ENCODE data around the gene LRRC36.

LRRC36 gene, protein sequence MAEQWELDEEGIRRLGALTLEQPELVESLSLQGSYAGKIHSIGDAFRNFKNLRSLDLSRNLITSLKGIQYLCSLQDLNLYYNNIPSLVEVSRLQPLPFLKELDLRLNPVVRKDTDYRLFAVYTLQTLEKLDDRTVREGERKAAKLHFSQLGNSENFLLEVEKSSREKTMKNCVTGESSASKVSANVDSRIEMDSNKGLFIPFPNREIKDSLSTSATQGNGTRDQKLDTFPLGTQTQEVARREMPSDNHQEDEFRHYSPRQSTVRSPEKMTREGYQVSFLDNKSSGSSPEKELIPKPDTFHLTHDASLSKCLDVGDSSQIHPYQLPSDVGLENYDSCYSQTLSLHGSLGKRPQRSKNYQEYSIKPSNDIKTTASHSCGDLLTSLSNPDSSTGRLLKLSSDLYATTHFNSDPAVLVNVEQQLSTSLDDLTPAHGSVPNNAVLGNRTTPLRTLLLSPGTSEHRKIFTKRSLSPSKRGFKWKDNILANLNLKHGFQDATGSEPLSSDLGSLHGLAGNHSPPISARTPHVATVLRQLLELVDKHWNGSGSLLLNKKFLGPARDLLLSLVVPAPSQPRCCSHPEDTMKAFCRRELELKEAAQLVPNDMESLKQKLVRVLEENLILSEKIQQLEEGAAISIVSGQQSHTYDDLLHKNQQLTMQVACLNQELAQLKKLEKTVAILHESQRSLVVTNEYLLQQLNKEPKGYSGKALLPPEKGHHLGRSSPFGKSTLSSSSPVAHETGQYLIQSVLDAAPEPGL

DNA sequence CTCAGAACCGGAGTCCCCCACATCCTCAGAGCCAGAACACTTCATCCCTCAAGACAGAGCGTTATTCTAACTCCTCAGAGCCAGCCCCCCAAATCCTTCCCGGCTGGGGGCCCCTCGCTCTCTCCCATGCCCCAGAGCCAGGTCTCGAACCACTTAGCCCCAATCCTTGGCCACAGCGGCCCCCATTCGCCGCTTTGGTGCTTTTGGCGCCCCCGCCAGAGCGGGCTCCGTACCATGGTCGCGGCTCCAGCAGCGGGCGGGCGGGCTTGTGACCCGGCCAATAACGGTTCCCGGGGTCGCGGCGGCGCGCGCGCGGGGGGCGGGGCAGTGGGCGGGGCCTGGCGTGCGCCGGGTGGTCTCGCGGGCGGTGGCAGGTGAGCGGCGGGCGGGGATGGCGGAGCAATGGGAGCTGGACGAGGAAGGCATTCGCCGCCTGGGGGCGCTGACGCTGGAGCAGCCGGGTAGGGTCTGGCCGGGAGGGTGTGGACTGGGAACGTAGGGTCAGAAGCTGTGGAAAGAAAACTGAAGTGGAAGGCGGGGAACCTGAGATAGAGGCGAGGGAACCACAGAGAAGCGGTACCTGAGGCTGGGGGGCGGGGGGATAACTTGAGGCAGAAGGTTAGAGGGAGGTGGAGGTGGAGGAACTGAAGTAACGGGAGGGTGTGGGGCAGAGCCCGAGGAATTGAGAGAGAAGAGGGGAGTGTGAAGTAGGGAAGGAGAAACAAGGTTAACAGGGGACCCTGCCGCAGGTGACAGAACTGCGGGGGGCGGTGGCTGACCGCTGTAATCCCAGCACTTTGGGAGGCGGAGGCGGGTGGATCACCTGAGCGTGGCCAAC, at the start of gene LRRC36, which contains the start of gene KCTD19:
Gene LRRC36, plus strand, starts transcription at position 344 of the 838 bp plus-strand sequence. Its CDS starts 48 bp downstream, at position 392.
Gene KCTD19, minus strand, starts transcription at position 270 of the 838 bp plus-strand sequence. Its CDS starts 34 bp downstream, at position 236.
- DNase-seq (ENCODE audit: extremely low read depth in 1 of 2, low read depth in 1 of 2) = peak; percentile 68 to 77

DNA sequence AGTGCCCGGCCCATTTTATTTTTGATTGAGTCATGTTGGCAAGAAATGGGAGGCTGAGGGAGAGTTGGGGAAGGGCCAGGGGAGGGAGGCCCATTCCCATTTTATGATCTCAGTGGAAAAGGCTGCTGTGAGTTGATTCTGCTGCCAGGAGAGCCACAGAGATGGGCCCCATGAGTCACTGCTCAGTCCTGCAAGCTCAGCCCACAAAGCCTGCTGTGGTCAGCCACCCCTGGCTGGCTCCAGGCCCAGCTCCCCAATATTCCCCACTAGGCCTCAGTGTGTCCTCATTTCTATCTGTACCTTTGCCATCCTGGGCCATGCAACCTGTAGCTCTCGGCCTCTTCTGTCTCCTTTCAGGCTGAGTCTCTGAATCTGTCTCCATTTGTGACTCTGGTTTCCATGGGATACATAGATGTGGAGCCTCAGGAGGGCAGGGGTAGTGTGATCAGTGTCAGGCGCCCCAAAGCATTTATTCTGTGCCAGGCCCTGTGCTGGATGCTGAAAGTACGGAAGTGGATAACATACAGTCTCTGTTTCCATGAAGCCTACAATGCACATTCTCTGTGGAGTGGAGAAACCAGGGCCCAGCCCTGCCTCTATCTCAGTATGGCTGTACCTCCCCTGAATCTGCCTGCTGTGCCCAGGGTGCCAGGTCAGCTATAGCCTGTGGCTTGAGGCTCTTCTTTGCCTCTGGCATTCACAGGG, 49.2 kb upstream of the LRRC36 start:
- peak in 1 of 2 donors; percentile 42 for DNase-seq (ENCODE audit: extremely low read depth in 1 of 2, low read depth in 1 of 2)

DNA sequence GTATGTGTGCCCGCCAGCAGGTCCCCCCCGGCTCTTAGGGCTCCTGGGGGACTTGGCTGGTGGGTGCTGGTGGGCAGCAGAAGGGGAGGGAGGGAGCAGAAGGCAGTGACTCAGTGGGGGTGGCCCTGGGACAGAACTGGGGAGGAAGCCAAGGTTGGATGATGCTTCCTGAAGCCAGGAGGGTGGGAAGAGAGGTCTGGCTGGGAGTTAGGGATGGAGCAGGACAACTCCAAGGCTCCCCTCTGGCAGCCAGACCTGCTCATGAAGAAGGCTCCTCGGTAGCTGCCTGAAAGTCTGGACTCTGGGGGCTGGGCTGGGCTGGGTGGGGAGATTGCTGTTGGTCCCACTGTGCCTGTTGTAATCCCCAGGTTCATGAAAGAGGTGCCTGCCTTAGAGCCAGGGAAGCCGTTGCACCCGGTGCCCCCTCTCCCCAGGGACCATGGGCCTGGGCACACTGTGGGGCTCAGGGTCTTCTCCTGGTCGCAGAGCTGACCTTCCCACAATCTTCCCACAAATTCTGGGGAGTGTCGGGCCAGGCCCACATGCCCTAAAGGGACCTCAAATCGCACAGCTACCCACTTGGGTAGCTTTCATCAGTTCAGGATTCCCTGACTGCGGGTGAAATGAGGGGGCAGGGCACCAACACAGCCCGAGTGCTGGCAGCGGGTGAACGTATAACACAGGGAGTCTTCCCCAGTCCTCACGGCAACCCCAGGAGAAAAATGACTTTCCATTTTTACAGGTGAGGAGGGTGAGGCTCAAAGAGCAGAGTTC, 48.4 kb upstream of the LRRC36 start:
- DNase-seq (ENCODE audit: extremely low read depth in 1 of 2, low read depth in 1 of 2) = no peak

DNA sequence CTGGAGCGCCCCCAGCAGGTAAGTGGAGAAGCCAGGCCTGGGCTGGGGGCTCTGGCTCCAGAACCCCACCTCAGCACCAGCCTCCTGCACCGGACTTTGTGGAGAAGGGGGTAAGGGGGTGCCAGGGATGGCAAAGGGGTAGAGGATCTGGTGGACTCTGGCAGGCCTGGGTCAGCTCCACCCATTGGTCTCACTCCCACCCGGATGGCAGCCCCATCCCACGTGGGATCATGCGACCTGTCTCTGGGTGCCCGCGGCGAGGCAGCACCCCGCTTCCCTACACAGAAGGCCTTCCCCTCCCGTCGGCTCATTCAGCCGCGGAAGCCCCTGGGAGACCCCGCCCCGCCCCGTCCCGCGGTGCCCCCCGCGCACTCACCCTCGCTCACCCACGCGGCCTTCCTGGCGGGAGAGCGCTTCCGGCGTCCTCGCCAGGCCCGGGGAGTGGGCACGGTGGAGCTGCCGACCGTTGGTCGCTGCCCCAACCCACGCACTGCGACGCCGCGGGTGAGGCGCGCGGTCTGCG, 47.8 kb upstream of the LRRC36 start:
- DNase-seq (ENCODE audit: extremely low read depth in 1 of 2, low read depth in 1 of 2) = peak in 1 of 2 donors; percentile 45

DNA sequence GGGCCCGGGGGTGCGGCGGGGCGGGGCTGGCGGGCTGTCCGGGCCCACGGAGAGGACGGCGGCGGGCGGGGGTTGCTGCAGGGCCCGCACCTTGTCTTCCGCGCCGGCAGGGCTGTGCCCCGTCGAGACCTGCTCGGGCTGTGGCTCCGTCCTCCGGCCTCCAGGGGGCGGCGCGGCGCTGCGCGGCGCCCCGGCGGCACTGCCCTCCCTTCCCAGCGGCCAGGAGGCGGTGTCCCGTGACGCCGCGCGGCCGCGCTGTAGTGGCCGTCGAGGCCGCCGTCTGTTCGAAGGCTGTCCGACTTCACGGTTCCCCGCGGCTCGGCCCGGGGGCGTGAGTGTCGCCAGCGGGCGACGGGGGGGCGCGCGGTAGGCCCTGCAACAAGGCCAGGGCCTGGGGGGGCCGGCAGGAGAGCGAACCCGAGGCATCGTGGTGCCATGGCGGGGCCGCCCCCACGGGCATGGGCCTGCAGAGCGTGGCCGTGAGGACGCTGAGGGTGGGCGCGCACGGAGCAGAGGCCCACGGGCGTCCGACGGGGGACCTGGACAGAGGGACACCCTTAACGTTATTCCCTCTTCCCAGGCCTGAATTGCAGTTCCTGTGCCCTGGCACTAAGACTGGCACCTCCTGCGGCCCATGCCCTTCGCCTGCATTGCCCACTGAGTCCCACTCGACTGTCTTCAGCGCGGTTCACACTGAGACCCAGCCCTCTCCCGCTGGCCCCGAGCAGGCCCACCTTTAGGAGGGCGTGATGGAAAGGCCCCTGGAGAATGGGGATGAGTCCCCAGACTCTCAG, 47.1 kb upstream of the LRRC36 start, which contains the start of gene PLEKHG4:
Gene PLEKHG4, plus strand, starts transcription at position 237 of the 794 bp plus-strand sequence. Its CDS starts 513 bp downstream, at position 750.
- peak; percentile 70 for DNase-seq (ENCODE audit: extremely low read depth in 1 of 2, low read depth in 1 of 2)

DNA sequence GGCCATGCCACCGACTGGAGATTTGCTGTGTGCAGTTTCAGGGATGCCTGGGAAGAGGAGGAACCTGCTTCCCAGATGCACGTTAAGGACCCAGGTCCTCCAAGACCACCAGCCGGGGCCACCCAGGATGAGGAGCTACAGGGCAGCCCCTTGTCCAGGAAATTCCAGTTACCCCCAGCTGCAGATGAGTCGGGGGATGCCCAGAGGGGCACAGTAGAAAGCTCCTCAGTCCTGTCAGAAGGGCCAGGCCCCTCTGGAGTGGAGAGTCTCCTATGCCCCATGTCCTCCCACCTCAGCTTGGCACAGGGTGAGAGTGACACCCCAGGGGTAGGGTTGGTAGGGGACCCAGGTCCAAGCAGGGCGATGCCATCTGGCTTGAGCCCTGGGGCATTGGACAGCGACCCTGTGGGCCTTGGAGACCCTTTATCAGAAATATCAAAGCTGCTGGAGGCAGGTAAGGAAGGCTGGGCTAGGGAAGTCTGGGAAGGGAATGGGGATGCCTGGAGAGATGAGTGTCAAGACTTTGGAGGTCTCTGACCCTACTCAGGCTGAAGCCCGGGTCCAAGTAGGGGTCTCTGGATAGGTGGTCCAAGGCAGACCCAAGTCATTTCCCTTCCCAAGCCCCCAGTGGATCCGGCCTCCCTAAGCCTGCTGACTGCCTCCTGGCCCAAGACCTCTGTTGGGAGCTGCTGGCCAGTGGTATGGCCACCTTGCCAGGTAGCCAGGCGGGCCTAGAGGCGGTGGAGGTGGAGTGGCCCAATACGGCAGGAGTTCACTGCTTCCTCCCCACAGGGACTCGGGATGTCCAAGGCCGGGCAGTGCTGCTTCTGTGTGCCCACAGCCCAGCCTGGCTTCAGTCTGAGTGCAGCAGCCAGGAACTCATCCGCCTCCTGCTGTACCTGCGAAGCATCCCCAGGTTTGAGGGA, 46.3 kb upstream of the LRRC36 start:
- no peak for DNase-seq (ENCODE audit: extremely low read depth in 1 of 2, low read depth in 1 of 2)

DNA sequence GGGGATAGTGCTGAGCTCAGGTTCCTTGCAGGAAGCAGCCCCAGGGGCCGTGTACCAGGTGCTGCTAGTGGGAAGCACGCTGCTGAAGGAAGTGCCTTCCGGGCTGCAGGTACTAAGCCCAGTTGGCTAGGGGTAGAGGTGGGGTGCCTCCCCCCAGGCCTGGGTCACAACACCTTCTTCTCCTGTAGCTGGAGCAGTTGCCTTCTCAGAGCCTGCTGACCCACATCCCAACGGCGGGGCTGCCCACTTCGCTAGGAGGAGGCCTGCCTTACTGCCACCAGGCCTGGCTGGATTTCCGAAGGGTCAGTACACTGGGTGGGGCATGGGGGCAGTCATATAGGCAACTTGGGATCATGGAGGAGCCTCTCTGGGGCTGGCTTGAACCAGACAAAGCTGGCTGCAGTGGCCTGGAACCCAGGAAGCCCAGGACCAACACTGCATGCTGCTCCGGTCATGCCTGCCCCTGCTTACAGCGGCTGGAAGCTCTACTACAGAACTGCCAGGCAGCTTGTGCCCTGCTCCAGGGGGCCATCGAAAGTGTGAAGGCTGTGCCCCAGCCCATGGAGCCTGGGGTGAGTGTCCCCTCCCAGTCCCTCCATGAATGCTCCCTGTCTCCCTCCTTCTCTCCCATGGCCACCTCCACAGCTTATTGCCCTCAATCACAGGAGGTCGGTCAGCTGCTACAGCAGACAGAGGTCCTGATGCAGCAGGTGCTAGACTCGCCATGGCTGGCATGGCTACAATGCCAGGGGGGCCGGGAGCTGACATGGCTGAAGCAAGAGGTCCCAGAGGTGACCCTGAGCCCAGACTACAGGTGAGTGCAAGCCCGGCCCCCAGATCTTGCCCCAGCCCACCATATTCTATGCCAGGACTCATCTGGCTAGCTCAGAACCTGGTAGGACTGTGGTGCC, 44.8 kb upstream of the LRRC36 start:
- DNase-seq (ENCODE audit: extremely low read depth in 1 of 2, low read depth in 1 of 2) = no peak

DNA sequence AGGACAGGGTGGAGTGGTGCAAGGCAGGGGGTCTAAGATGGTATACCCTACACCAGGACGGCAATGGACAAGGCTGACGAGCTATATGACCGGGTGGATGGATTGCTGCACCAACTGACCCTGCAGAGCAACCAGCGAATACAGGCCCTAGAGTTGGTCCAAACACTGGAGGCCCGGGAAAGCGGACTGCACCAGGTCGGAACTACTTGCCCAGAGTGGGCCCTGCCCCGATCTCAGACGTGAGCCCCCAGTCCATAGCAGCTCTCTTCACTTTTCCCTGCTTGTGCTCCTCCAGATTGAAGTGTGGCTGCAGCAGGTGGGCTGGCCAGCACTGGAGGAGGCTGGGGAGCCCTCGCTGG, 44.2 kb upstream of the LRRC36 start:
- DNase-seq (ENCODE audit: extremely low read depth in 1 of 2, low read depth in 1 of 2) = no peak

DNA sequence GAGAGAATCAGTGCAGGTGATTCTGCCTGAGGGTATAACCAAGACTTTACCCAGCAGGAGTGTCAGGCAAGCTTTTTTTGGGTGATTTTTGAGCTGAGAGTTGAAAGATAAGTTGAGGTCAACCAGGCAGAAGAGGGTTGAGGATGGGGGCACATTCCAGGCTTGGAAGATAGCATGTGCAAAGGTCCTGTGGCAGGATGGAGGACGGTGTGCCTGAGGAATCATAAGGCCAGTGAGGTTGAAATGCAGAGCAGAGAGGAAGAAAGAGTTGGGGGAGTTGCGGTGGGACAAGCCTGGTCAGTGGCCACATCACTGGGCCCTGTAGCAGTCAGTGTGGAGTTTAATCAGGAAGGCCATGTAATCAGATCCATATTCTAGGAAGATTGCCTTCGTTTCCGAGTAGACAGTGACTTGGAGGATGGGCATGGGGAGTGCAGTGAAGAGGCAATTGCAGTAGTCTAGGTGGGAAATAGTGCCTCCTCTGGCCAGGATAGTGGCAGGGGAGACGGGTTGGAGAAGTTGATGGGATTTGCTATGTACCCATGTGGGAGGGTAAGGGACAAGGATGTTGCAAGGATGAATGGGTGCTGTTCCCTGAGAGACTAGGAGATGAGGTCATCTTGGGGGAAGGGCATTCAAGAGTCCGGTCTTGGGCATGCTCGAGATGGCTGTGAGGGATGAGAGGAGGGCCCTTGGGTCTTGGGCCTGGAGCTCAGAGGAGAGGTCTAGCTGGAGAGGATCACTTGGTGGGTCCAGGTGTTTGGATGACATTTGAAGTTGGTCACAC, 43.4 kb upstream of the LRRC36 start:
- no peak for DNase-seq (ENCODE audit: extremely low read depth in 1 of 2, low read depth in 1 of 2)

DNA sequence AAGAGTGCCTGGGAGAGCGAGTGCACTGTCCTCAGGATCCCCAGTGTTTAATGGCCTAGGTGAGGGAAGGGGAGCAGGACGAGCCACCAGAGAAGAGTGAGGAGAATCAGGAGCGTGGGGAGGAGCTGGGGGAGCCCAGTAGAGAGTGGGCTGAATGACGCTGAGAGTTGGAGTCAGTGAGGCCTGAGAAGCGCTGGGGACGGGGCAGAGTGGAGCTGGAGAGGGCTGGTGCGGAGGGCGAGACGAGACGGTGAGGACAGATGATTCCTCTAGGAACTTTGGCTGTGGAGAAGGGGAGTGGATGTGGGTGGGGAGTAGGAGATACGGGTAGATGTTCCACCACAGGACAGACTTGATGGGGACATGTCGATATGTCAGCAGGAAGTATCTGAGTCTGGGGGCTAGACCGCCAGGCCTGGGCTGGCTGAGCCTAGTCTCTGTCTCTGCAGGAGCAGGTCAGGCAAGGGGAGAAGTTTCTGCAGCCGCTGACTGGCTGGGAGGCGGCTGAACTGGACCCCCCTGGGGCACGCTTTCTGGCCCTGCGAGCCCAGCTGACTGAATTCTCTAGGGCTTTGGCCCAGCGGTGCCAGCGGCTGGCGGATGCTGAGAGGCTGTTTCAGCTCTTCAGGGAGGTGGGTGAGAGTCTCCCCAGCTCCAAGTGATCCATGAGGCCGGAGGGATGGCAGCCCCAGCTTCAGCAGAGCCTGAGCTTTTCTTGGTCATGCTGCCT, 42.6 kb upstream of the LRRC36 start:
- no peak for DNase-seq (ENCODE audit: extremely low read depth in 1 of 2, low read depth in 1 of 2)

DNA sequence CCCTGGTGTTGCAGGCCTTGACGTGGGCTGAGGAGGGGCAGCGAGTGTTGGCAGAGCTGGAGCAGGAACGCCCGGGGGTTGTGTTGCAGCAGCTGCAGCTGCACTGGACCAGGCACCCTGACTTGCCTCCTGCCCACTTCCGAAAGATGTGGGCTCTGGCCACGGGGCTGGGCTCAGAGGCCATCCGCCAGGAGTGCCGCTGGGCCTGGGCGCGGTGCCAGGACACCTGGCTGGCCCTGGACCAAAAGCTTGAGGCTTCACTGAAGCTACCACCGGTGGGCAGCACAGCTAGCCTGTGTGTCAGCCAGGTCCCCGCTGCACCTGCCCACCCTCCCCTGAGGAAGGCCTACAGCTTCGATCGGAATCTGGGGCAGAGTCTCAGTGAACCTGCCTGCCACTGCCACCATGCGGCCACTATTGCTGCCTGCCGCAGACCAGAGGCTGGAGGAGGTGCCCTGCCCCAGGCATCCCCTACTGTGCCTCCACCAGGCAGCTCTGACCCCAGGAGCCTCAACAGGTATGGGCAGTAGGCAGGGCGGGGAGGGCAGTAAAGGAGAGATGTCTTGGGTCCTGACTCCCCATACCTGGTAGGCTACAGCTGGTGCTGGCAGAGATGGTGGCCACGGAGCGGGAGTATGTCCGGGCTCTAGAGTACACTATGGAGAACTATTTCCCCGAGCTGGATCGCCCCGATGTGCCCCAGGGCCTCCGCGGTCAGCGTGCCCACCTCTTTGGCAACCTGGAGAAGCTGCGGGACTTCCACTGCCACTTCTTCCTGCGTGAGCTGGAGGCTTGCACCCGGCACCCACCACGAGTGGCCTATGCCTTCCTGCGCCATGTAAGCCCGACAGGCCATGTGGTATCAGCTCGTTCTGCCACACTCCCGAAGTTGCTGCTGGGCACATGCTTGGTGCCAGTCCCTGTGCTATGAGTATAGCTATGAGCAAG, 41.6 kb upstream of the LRRC36 start:
- no peak for DNase-seq (ENCODE audit: extremely low read depth in 1 of 2, low read depth in 1 of 2)

DNA sequence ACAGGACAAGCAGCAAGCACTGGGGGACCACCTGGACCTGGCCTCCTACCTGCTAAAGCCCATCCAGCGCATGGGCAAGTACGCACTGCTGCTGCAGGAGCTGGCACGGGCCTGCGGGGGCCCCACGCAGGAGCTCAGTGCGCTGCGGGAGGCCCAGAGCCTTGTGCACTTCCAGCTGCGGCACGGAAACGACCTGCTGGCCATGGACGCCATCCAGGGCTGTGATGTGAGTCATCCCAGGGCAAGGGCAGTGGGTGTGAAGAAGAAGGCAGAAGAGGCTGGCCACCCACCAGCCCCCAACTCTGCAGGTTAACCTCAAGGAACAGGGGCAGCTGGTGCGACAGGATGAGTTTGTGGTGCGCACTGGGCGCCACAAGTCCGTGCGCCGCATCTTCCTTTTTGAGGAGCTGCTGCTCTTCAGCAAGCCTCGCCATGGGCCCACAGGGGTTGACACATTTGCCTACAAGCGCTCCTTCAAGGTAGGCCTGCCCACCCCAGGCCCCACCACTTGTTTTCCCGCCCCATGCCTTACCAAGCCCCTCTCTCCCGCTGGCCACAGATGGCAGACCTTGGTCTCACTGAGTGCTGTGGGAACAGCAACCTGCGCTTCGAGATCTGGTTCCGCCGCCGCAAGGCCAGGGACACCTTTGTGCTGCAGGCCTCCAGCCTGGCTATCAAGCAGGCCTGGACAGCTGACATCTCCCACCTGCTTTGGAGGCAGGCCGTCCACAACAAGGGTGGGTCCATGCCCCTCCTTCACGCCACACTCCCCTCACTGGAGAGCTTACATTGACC, 40.0 kb upstream of the LRRC36 start:
- DNase-seq (ENCODE audit: extremely low read depth in 1 of 2, low read depth in 1 of 2) = no peak

DNA sequence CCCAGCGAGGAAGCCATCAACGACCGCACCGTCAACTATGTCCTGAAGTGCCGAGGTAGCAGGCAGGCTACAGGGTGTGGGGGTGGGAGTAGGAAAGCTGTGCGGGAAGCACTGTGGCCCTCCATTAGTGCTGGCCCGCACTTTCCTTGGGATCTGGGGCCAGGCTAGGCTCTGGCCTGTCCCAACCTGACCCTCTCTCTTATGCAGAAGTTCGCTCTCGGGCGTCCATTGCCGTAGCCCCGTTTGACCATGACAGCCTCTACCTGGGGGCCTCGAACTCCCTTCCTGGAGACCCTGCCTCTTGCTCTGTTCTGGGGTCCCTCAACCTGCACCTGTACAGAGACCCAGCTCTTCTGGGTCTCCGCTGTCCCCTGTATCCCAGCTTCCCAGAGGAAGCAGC, 38.7 kb upstream of the LRRC36 start:
- DNase-seq (ENCODE audit: extremely low read depth in 1 of 2, low read depth in 1 of 2) = no peak
